GM18951 (cell line): ENCODE measurements around the gene NDRG2.

Experiments used
- POLR2A ChIP-seq: IDR thresholded peaks from 4 replicates; pipeline ENCODE4 v1.6.1; 2011; ENCODE audit warnings: mild to moderate bottlenecking; ENCODE audit not compliant: insufficient read length, insufficient read depth; ENCODE audit errors: extremely low read depth
- in situ Hi-C: fragments of 300-500 bp; cut with MboI; formaldehyde crosslinking; loops from one replicate; pipeline ENCODE4 v1.12.0; 2022; ENCODE audit warnings: low sequenced_read_pairs, mixed read lengths, inconsistent platforms; ENCODE audit not compliant: unreplicated experiment

NDRG2 gene

DNA sequence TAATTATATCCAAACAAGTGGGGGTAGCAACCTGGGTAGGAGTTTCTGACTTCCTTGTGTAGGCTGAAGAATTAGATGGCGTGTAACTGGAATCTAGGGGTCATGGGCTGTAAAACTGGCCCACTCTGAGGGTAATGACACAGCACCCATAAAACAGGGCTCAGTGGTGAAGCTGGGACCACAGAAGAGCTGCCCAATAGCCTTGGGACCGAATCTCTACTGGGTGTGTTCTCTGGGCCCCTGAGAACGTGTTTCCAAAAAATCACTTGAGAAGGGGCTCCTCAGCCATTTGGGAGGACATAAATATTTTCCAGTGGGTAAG is 36.4 kb upstream of the NDRG2 start:
- no peak for TF ChIP-seq POLR2A
- in situ Hi-C loops, result no loop called here

DNA sequence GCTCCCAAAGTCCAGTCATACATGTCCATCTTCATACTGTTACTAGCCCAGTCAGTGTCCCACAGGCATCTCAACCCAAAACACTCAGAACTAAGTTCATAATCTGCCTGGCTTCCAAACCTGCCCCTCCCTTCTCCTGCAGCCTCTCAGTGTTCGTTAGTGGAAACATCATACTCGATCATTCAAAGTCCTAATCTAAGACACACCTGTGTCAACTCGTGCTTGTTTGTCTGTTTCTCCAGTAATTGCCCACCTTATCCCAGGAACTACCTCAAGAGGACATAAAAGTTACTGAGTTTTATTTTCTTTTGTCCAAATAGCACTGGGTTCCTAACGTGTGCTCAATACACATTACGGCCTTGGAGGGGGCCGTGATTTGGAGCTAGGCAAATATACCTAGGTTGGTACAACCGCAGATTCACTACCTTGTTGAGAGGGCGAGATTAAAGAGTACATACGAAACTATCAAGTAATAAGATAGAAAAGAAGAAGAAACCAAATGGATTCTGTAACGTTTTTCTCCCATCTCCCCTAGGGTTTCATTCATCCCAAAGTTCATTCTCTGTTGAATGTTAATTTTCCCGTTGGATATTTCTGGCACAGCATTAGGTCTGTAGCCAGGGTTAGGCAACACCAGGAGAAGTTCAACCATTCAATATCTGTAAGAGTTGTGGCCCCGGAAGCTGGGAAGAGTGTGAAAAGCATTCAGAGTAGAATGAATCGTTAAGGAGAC is 35.9 kb upstream of the NDRG2 start:
- TF ChIP-seq POLR2A, result no peak
- in situ Hi-C loops, result no loop called here

DNA sequence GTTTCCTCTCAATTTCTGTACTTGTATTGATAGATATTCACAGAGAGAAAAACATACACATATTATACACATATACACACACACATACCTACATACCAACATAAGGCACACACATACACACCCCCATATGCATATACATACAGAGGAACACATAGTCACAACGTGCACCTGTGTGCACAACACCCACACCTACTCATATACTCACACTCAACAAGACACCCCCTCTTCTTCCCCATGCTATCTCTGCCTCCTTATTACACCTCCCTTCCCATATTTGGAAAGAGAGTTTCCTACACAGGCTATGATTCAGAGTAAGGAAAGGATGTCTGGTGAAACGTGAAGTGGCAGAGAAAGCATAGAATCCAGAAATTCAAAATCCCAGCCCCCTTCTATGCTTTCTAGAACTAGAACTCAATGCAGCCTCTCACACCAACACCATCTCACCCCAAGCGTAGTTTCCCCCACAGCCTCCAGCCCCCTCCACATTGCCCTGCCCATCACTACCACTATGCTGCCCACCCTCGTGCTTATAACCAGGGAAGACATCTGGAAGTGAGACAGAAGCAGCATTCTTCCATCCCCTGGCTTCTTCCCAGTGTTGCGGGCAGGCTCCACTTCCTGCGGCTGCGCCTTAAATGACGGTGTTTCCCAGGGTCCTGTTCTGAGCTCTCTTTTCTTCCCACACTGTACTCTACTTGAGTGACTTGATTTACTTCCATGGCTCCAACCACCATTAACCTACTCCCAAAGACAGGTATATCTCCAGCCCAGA is 35.2 kb upstream of the NDRG2 start:
- TF ChIP-seq POLR2A, result no peak

DNA sequence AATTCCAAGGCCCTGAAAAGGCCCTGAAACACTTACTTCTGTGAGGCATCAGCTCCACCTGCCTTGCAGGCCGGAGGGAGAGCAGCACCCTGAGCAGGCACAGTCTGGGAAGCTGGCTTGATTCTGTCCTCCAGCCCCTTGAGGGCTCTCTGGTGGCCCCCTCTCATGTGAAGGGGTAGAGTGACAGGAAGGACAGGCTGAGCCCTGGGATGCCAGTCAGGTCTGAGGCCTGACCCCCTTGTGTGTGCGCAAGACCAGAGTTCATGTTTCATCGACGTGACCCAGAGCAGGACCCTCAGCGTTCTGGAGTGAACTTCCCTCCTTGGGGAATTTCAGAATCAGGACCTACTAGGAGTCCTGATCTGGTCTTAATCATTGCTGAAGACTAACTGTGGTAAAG is 34.0 kb upstream of the NDRG2 start:
- in situ Hi-C loops, result no loop called here
- TF ChIP-seq POLR2A, result no peak

More for the DNA sequence above, 35.2 kb upstream of the NDRG2 start:
- in situ Hi-C loops, result no loop called here

DNA sequence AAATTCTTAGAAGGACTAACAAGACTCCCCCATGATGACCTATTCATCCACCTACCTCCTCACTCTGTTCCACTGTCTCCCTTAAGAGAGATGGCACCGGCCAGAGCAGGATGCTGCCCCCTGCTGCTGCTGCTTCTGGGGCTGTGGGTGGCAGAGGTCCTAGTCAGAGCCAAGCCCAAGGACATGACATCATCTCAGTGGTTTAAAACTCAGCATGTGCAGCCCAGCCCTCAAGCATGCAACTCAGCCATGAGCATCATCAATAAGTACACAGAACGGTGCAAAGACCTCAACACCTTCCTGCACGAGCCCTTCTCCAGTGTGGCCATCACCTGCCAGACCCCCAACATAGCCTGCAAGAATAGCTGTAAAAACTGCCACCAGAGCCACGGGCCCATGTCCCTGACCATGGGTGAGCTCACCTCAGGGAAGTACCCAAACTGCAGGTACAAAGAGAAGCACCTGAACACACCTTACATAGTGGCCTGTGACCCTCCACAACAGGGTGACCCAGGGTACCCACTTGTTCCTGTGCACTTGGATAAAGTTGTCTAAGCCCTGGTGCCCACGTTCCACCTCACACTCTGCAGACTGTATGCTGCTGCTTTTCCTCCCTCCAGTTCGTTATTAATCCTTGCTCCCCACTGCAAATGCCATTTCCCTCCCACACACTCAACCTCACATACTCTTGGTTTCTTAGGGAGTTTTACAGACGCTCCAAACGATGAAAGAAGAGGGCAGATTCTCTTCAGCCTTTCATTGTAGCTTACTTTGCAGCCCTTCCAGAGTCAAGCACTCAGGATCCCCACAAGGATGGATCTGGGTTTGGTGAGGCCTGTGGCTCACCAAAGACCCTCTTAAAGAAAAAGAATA is 33.2 kb upstream of the NDRG2 start, which contains the start of gene RNASE8:
Gene RNASE8, plus strand, starts transcription at position 20 of the 873 bp plus-strand sequence. Its CDS starts 71 bp downstream, at position 91.
- in situ Hi-C loops, result no loop called here
- TF ChIP-seq POLR2A, result no peak

DNA sequence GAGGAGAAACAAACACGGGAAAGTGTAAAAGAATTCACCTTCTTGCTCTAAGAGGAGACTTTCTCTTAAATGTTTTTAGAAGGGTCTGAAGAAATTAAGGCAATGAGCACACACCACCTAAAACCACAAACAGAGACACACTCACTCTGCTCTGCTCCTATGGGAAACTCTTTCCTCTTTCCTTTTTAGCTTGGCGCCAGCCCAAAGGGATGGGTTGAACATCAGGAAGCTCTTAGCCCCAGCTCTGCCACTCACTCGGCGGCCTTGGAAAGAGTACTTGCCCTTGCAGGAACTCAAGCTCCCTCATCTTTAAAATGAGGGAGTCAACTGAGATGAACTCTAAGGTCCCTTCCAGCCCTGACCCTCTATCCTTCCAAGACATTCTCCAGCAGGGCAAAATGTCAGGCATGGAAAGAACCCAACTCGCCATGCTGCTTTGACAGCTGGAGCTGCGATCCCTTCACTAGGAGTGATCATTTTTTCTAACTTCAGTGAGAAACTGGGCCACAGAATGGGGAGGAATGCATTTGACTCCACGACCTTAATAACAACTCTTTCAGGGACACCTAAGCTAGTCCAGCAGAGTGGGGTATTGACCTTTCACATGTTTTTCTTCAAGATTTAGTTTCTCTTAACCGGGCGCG is 31.8 kb upstream of the NDRG2 start:
- TF ChIP-seq POLR2A, result no peak
- in situ Hi-C loops, result no loop called here

DNA sequence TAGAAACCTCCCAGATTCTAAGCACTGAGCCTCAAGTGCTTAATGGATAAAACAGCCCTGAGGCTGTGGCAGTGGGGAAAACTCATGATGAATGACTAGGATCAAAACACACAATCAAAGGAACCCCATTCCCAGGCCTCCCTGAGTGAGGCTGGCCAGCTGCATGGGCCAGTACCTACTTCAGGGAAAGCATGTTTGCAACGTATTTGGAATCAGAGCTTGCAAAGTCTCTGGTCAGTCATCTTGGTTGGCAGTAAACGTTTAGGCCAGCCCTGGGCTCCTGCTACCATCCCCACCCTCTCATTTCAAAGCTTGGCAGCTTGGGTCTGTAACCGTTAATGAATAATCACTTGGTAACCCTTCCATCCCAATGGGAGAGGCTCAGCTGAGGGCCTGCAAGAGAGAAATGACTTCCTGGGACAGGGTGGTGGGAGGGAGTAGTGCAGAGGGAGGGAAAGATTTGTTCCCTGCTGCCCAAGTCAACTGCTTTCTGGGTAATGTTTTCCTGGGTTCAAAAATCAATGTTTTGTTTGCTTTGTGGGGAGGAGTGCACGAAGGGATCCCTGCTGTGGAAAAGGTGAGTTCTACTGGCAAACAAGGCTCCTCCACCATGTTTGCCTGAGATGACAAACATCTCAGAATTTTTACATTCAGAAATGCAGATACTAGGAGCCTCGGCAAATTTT is 30.7 kb upstream of the NDRG2 start:
- in situ Hi-C loops, result no loop called here
- no peak for TF ChIP-seq POLR2A

DNA sequence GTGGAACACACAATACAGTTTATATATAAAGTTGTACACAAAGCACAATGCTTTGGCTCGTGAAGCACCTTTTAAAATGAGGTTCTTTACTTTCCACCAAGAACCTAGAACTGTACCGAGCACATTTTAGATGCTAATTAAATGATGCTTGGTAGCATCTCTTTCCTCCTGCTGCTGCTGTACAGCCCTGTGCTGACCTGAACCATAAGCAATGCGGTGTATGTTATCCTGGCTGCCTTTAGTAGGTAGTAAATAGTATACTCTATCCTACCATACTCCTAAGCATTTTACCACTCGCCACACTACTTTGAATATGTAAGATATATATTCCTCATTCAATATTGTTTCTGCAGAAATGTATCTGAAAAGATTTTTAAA is 29.9 kb upstream of the NDRG2 start:
- no peak for TF ChIP-seq POLR2A
- in situ Hi-C loops, result no loop called here

DNA sequence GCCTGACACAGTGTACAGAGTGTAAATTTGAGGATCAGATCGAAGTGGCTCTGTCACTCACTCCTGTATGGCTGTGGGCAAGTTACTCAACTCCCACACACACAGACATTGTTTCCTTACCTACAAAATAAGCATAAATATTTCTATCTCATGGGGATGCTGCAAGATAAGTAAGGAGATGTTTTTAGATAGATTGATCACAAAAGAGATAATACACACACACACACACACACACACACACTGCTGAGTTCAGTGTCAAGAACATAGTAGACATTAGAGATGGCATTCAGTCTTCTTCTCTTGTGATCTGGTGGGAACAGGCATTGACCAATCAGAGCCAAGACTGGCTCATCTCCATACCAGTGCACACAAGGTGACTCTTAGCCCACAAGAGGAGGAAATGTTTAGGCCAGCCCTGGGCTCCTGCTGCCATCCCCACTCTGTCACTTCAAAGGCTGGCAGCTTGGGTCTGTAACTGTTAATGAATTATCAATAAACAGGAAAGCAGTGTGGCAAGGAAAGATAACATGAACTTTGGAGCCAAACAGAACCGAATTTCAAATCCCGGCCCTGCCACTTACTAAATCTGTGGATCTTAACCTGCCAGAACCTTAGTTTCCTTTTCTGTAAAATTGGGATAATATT is 29.4 kb upstream of the NDRG2 start:
- in situ Hi-C loops, result no loop called here
- TF ChIP-seq POLR2A, result no peak

DNA sequence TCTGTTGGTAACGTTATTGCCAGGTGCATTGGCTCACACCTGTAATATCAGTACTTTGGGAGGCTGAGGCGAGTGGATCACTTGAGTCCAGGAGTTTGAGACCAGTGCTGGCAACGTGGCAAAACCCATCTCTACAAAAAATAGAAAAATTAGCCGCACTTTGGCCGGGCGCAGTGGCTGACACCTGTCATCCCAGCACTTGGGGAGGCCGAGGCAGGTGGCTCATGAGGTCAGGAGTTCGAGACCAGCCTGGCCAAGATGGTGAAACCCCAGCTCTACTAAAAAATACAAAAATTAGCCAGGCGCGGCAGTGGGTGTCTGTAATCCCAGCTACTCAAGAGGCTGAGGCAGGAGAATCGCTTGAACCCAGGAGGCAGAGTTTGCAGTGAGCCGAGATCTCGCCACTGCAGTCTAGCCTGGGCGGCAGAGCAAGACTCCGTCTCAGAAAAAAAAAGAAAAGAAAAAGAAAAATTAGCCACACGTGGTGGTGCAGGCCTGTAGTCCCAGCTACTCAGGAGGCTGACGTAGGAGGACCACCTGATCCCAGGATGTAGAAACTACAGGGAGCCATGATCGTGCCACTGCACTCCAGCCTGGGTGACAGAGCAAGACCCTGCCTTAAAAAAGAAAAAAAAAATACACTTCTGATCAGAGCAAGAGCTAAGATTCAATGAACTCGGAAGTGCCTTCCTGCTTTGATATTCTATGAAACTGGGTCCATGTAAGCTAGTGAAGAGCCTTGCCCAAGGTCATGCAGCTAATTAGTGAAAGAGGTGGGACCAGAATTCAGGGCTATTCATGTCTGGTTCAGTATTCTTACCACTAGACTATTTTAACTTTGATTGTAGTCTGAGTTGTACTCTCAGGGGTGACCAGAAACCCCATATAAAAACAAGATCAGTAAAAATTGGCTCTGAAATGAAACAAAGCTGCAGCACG is 28.6 kb upstream of the NDRG2 start:
- in situ Hi-C loops, result no loop called here
- no peak for TF ChIP-seq POLR2A

DNA sequence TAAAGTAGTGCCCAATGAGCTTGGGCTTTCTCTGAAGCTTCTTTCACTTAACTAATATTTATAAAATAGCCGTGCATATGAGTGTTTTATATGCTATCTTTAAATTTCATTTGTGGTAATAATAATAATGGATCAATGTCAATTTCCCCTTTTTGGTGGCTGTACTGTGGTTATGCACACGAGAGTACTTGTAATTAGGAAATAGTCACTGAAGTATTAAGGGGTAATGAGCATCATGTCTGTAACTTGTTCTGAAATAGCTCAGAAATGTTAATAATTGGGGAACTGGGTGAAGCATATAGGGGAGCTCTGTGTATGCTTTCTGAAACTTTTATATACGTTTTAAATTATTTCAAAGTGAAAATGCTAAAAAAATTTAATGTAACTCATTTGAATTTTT is 25.7 kb upstream of the NDRG2 start:
- in situ Hi-C loops, result no loop called here
- TF ChIP-seq POLR2A, result no peak
